Measurements from ENCODE around the gene ALPK3. TPM values are rescaled to one million over a fixed set of nuclear protein-coding genes. Genes with fewer than 3 reads are reported as not detected.

The ALPK3 gene
- polyA plus RNA-seq, 1 donor from 2014 or later: not detected

DNA sequence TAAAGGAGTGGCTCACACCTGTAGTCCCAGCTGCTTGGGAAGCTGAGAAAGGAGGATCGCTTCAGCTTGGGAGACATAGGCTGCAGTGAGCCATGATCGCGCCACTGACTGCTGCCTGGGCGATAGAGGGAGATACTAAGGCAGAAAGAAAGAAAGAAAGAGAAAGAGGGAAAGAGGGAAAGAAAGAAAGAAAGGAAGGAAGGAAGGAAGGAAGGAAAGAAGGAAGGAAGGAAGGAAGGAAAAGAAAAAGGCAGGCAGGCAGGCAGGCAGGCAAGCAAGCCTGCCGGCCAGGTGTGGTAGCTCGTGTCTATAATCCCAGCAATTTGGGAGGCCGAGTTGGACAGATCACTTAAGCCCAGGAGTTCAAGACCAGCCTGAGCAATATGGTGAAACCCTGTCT lies 82.6 kb downstream of the ALPK3 start:
- Histone ChIP-seq H3K27ac (ENCODE audit: low read length) (no peak overlapping the region), H3K27me3 (ENCODE audit: insufficient read depth, low read depth, low read length) (no peaks in the 10 kb centered on the region), H3K79me2 (replicated peaks; ENCODE audit: insufficient read depth, low read length) (no peaks in the 10 kb centered on the region), H3K4me3 (ENCODE audit: low read length) (no peak overlapping the region), H2AFZ (ENCODE audit: low read depth, low read length) (no peak overlapping the region), H3K9ac (ENCODE audit: low read length) (no peak overlapping the region), H3F3A (ENCODE audit: insufficient read depth, low read length, poor library complexity, severe bottlenecking) (no peaks in the 10 kb centered on the region), H3K9me2 (ENCODE audit: insufficient read depth, low read length) (no peaks in the 10 kb centered on the region), H3K9me3 (ENCODE audit: low read length) (no peaks in the 10 kb centered on the region), H3K36me3 (ENCODE audit: insufficient read depth, low read length) (no peaks in the 10 kb centered on the region), H3K4me2 (ENCODE audit: low read length) (no peak overlapping the region), H4K20me1 (ENCODE audit: insufficient read depth) (no peaks in the 10 kb centered on the region)
- TF ChIP-seq EP300 (conservative IDR thresholded peaks at IDR 0.05; ENCODE audit: poor library complexity, severe bottlenecking) (no peak), TAF1 (IDR thresholded peaks at IDR 0.05; ENCODE audit: low read depth) (no peak), MXI1 (conservative IDR thresholded peaks at IDR 0.05; ENCODE audit: poor library complexity, severe bottlenecking) (no peak), EZH2 (IDR thresholded peaks at IDR 0.05; ENCODE audit: borderline replicate concordance, insufficient read depth, low read length, poor library complexity, severe bottlenecking) (no peak), SMC3 (conservative IDR thresholded peaks at IDR 0.05; ENCODE audit: poor library complexity) (no peak), RAD21 (conservative IDR thresholded peaks at IDR 0.05) (no peak), POLR2AphosphoS5 (IDR thresholded peaks at IDR 0.05) (no peak), CTCF (IDR thresholded peaks at IDR 0.05; ENCODE audit: poor library complexity, severe bottlenecking) (no peak)
- TF ChIP-seq, protein P1, sequence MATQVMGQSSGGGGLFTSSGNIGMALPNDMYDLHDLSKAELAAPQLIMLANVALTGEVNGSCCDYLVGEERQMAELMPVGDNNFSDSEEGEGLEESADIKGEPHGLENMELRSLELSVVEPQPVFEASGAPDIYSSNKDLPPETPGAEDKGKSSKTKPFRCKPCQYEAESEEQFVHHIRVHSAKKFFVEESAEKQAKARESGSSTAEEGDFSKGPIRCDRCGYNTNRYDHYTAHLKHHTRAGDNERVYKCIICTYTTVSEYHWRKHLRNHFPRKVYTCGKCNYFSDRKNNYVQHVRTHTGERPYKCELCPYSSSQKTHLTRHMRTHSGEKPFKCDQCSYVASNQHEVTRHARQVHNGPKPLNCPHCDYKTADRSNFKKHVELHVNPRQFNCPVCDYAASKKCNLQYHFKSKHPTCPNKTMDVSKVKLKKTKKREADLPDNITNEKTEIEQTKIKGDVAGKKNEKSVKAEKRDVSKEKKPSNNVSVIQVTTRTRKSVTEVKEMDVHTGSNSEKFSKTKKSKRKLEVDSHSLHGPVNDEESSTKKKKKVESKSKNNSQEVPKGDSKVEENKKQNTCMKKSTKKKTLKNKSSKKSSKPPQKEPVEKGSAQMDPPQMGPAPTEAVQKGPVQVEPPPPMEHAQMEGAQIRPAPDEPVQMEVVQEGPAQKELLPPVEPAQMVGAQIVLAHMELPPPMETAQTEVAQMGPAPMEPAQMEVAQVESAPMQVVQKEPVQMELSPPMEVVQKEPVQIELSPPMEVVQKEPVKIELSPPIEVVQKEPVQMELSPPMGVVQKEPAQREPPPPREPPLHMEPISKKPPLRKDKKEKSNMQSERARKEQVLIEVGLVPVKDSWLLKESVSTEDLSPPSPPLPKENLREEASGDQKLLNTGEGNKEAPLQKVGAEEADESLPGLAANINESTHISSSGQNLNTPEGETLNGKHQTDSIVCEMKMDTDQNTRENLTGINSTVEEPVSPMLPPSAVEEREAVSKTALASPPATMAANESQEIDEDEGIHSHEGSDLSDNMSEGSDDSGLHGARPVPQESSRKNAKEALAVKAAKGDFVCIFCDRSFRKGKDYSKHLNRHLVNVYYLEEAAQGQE (IDR thresholded peaks at IDR 0.05; ENCODE audit: borderline replicate concordance): no peak

- H3F3A ChIP-seq (ENCODE audit: insufficient read depth, low read length, poor library complexity, severe bottlenecking): no peaks in the 10 kb centered on the region
- no peak overlapping the region for H3K4me3 ChIP-seq (ENCODE audit: low read length)
- no peak overlapping the region for H3K4me2 ChIP-seq (ENCODE audit: low read length)
- H3K27me3 ChIP-seq (ENCODE audit: insufficient read depth, low read depth, low read length): no peaks in the 10 kb centered on the region
- H3K9ac ChIP-seq (ENCODE audit: low read length): no peak overlapping the region
- H2AFZ ChIP-seq (ENCODE audit: low read depth, low read length): no peak overlapping the region
- H4K20me1 ChIP-seq (ENCODE audit: insufficient read depth): no peaks in the 10 kb centered on the region
- no peaks in the 10 kb centered on the region for H3K79me2 ChIP-seq (replicated peaks; ENCODE audit: insufficient read depth, low read length)
- no peaks in the 10 kb centered on the region for H3K36me3 ChIP-seq (ENCODE audit: insufficient read depth, low read length)
- H3K27ac ChIP-seq (ENCODE audit: low read length): no peak overlapping the region
- no peak for TF ChIP-seq EZH2 (IDR thresholded peaks at IDR 0.05; ENCODE audit: borderline replicate concordance, insufficient read depth, low read length, poor library complexity, severe bottlenecking)
- TF ChIP-seq EP300 (conservative IDR thresholded peaks at IDR 0.05; ENCODE audit: poor library complexity, severe bottlenecking): no peak
- TF ChIP-seq TAF1 (IDR thresholded peaks at IDR 0.05; ENCODE audit: low read depth): no peak
- no peaks in the 10 kb centered on the region for H3K9me3 ChIP-seq (ENCODE audit: low read length)
- no peaks in the 10 kb centered on the region for H3K9me2 ChIP-seq (ENCODE audit: insufficient read depth, low read length)
Measured at GRCh38 chr15:84901540-84901939, 84.4 kb downstream of the ALPK3 start.
